Brain microvascular endothelial cell (primary cell): ENCODE results near the gene RBM6.

Experiments used
- DNase-seq: peaks from one replicate; pipeline ENCODE4 v3.0.0-alpha.2; 2020
- H3K27ac ChIP-seq: fragments of 250-450 bp; sonication (Bioruptor Pico); 2 replicates; pipeline ENCODE4 v1.5.1; 2020; ENCODE audit warnings: mild to moderate bottlenecking, moderate library complexity
- H3K27me3 ChIP-seq: fragments of 250-450 bp; sonication (Bioruptor Pico); replicated peaks from 2 replicates; pipeline ENCODE4 v1.5.1; 2020; ENCODE audit warnings: mild to moderate bottlenecking
- H3K36me3 ChIP-seq: fragments of 250-450 bp; sonication (Bioruptor Pico); replicated peaks from 2 replicates; pipeline ENCODE4 v1.5.1; 2020; ENCODE audit warnings: mild to moderate bottlenecking
- H3K4me3 ChIP-seq: 2 replicates; pipeline ENCODE4 v1.5.1; 2011; ENCODE audit warnings: low read depth, mild to moderate bottlenecking, control low read depth, low read length, moderate library complexity
- in situ Hi-C: cut with HindIII; loops from 2 replicates; pipeline ENCODE4 v1.10.0; 2017; ENCODE audit warnings: low sequenced_read_pairs, low pct_ligation_motif_present
- TF ChIP-seq, protein P1 (sequence below): IDR thresholded peaks from 2 replicates; pipeline ENCODE4 v1.5.1; 2011; ENCODE audit warnings: low read depth, mild to moderate bottlenecking, moderate library complexity, low read length, control low read depth, inconsistent platforms; ENCODE audit errors: missing control alignments

The RBM6 gene

DNA sequence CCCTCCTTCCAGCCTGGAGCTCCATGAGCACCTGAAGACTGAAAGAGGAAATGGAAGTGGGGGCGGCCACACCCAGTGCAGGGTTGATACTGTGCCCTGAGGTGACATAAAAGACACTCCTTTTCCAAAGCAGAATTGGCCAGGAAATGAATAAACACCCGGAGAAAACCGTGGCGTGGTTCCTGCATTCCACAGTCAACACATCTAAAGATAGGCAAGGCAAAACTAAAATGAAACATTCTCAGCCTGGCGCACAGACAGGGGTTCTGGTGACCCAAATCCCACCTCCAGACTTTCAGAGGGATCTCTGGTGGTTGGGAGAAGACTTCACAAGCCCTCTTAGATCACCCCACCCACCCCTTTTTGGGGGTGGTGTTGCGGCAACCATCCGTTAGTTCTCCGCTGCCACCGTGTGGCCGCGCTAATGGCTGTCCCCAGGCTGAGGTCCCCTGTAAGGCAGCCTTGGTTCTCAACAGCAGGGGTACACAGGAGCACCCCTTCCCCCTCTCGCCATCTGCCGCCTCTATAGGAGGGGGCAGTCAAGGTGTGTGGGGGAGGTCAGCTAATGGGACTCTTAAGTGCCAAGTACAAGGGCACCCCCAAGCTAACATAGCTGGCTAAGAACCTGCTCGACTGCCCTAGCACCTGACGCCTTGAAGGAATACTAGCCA lies 33.7 kb upstream of the RBM6 start:
- H3K4me3 ChIP-seq, result peak overlapping the region; percentile 35
- H3K36me3 ChIP-seq, result peaks cover 13% of the 10 kb centered on the region
- TF ChIP-seq, protein P1, sequence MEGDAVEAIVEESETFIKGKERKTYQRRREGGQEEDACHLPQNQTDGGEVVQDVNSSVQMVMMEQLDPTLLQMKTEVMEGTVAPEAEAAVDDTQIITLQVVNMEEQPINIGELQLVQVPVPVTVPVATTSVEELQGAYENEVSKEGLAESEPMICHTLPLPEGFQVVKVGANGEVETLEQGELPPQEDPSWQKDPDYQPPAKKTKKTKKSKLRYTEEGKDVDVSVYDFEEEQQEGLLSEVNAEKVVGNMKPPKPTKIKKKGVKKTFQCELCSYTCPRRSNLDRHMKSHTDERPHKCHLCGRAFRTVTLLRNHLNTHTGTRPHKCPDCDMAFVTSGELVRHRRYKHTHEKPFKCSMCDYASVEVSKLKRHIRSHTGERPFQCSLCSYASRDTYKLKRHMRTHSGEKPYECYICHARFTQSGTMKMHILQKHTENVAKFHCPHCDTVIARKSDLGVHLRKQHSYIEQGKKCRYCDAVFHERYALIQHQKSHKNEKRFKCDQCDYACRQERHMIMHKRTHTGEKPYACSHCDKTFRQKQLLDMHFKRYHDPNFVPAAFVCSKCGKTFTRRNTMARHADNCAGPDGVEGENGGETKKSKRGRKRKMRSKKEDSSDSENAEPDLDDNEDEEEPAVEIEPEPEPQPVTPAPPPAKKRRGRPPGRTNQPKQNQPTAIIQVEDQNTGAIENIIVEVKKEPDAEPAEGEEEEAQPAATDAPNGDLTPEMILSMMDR, result peak; percentile 83
- H3K27me3 ChIP-seq, result no peaks in the 10 kb centered on the region
- peak; percentile 28 for DNase-seq
- no peak overlapping the region for H3K27ac ChIP-seq
- in situ Hi-C loops, result no loop called here

DNA sequence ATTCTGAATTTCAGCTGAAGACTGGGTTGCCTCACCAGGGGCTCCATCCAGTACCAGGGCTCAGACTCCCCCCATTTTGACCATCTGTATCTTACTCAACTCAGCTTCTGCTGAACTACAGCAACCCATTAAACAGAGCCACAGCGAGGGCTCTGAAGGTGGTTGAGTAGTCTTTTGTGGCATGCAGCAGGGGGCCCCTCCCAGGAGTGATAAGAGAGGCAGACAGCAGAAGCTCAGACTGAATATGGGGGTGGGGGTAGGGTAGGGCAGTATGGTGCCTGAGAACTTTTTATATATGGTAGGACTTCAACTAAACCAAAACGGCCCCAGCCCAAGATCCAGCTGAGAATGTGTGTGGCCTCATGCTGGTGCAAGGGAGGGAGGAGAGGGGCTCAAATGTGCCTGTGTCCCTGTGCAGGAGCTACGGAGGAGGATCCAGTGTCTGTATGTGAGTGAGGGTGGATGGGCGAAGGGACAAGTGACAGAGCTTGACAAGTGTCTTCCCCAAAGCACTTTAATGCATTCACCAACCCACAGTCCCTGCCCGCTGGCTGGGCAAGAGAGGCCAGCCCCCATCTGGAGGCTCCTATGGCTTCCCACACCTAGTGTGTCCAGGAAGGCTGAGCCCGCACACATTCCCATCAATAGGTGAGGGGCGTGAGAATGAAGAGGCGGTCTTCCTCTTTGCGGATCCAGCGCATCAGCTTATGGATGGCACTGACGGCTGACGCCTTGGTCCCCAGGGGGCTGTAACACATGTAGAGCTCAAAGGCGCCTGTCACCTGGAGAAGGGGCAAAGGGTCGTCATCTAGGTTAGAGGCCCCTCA lies 31.4 kb upstream of the RBM6 start:
- in situ Hi-C loops, result no loop called here
- DNase-seq, result peak; percentile 22
- TF ChIP-seq, protein P1, result no peak
- Histone ChIP-seq H3K27me3 (no peaks in the 10 kb centered on the region), H3K36me3 (peaks cover 19% of the 10 kb centered on the region), H3K4me3 (no peak overlapping the region), H3K27ac (no peak overlapping the region)

DNA sequence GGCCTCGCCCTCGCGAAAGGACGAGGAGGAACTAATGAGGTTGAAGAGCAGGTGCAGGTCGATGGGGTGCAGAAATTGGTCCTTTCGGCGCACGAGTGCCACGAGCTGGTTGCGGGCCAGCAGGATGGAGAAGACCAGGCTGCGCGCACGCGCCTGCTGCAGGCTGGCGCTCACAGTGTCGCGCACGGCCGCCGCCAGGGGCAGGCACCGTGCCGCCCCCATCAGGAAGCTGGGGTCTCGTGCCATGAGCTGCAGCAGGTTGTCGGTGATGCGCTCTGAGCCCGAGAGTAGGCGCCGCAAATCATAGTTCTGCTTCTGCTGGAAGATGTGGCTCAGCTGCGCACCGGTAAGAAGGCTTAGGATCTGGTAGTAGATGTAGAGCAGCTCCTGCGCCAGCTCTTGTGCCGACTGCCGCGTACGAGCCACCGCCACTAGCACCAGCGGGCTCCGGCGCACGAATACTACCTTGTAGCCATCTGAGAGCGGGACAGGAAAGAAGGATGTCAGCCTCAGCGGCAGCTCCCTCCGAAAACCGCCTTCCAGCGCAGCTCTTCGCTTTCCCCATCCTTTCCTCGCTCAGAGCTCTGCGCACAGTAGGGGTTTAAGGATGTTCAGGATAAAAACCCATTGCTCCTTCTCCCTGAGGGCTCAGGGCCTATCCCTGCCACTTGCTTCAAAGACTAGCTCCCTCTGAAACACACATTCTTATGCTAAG lies 29.4 kb upstream of the RBM6 start:
- Histone ChIP-seq H3K27ac (no peak overlapping the region), H3K36me3 (peaks cover 19% of the 10 kb centered on the region), H3K4me3 (no peak overlapping the region), H3K27me3 (no peaks in the 10 kb centered on the region)
- TF ChIP-seq, protein P1, result no peak
- in situ Hi-C loops, result no loop called here
- no peak for DNase-seq

DNA sequence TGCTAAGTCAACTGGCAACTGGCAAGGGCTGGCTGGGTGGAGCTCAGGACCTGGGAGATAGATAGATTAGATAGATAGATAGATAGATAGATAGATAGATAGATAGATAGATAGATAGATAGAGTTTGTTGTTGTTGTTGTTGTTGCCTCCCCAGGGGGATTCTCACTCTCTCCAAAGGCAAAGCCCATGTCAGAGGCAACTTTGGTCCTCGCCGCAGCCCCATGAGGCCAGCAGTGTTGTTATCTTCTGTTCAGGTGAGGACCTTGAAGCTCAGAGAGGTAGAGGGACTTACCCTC lies 28.9 kb upstream of the RBM6 start:
- in situ Hi-C loops, result no loop called here
- Histone ChIP-seq H3K4me3 (no peak overlapping the region), H3K27ac (no peak overlapping the region), H3K36me3 (peaks cover 19% of the 10 kb centered on the region), H3K27me3 (no peaks in the 10 kb centered on the region)
- DNase-seq, result no peak
- TF ChIP-seq, protein P1, result no peak

DNA sequence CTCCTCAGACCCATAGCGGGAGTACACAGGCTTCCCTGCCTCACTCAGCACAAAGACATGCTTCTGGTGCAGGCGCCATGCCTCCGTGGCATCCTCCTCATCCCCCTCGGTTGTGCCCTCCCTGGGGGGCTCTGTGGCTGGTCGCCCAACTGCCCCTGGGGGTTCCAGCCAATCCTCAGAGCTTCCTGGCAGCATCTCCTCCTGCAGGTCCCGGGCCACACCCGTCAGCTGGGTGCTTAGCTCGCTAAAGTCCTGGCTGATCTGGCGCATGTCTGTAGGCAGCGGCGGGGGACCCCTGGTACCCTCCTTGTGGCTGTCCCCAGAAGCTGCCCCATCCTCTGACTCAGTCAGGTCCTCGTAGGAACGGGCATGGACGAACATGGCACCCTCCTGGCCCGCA lies 28.3 kb upstream of the RBM6 start:
- in situ Hi-C loops, result no loop called here
- Histone ChIP-seq H3K27ac (no peak overlapping the region), H3K36me3 (peaks cover 19% of the 10 kb centered on the region), H3K4me3 (no peak overlapping the region), H3K27me3 (no peaks in the 10 kb centered on the region)
- DNase-seq, result no peak
- TF ChIP-seq, protein P1, result no peak
